Measurements from ENCODE around the gene MAGEB3. TPM values are rescaled to one million over a fixed set of nuclear protein-coding genes. Genes with fewer than 3 reads are reported as not detected.

MAGEB3 gene
- total RNA-seq, 8 experiments from 2014 or later, result 0.14 to 0.17 TPM; not detected in 6

GRCh38 chrX:30241724-30242415, 11.4 kb downstream of the MAGEB3 start, which contains the start of gene MAGEB4:
TSS of gene MAGEB4 (plus strand) at chrX:30242000. CDS start at chrX:30242136, 136 bp downstream.
- 0 to 100% (median 76%) methylated on average over 1 to 6 of the region's 10 CpGs; no CpG with 5 or more reads in 6 of the 10 experiments for WGBS, 10 experiments
- in situ Hi-C loops (cut with MboI; ENCODE audit: low pct_unique_long_range_greater_than_20kb in 2 of 9, low sequenced_read_pairs in 9 of 9, unreplicated experiment in 9 of 9), result no loop called here
- Histone ChIP-seq H3K4me3 (no peak within 1 kb of the TSS), H3K27ac (no peak within 1 kb of the TSS), H3K4me1 (replicated peaks in 1 of 2) (no peaks in the 10 kb centered on the region)
- ATAC-seq (replicated peaks in 6 of 8), result no peak

GRCh38 chrX:30246769-30247489, 16.5 kb downstream of the MAGEB3 start, which contains the start of gene MAGEB1:
TSS of gene MAGEB1 (plus strand) at chrX:30247146. CDS start at chrX:30250494, 3,348 bp downstream.
- in situ Hi-C loops (cut with MboI; ENCODE audit: low pct_unique_long_range_greater_than_20kb in 2 of 9, low sequenced_read_pairs in 9 of 9, unreplicated experiment in 9 of 9), result no loop called here
- Histone ChIP-seq H3K27ac (no peak within 1 kb of the TSS), H3K4me1 (replicated peaks in 1 of 2) (no peaks in the 10 kb centered on the region), H3K4me3 (no peak within 1 kb of the TSS)
- 80 to 100% methylated on average over 1 to 5 of the region's 38 CpGs; no CpG with 5 or more reads in 8 of the 10 experiments for WGBS, 10 experiments
- ATAC-seq (replicated peaks in 6 of 8), result no peak

- WGBS, 10 experiments, result 34 to 50% methylated on average over 2 to 4 of the region's 4 CpGs; no CpG with 5 or more reads in 8 of the 10 experiments
- no peak overlapping the region for H3K4me3 ChIP-seq
- in situ Hi-C loops (cut with MboI; ENCODE audit: low pct_unique_long_range_greater_than_20kb in 2 of 9, low sequenced_read_pairs in 9 of 9, unreplicated experiment in 9 of 9), result no loop called here
These were observed 18.4 kb downstream of the MAGEB3 start for GRCh38 chrX:30248854-30249253.

GRCh38 chrX:30253257-30253656, 22.8 kb downstream of the MAGEB3 start:
- Histone ChIP-seq H3K27ac (no peak overlapping the region), H3K4me3 (no peak overlapping the region), H3K4me1 (replicated peaks in 1 of 2) (no peaks in the 10 kb centered on the region)
- in situ Hi-C loops (cut with MboI; ENCODE audit: low pct_unique_long_range_greater_than_20kb in 2 of 9, low sequenced_read_pairs in 9 of 9, unreplicated experiment in 9 of 9), result no loop called here
- WGBS, 10 experiments, result 33 to 50% methylated on average over 1 of the region's 1 CpG; no CpG with 5 or more reads in 8 of the 10 experiments
- ATAC-seq (replicated peaks in 6 of 8), result no peak

More at GRCh38 chrX:30248854-30249253, 18.4 kb downstream of the MAGEB3 start:
- H3K4me1 ChIP-seq (replicated peaks in 1 of 2), result no peaks in the 10 kb centered on the region
- no peak overlapping the region for H3K27ac ChIP-seq
- no peak for ATAC-seq (replicated peaks in 6 of 8)

- no peak overlapping the region for H3K4me3 ChIP-seq
- in situ Hi-C loops (cut with MboI; ENCODE audit: low pct_unique_long_range_greater_than_20kb in 2 of 9, low sequenced_read_pairs in 9 of 9, unreplicated experiment in 9 of 9), result no loop called here
- WGBS, 10 experiments, result 0 to 82% (median 70%) methylated on average over 1 to 2 of the region's 2 CpGs; no CpG with 5 or more reads in 6 of the 10 experiments
- no peaks in the 10 kb centered on the region for H3K4me1 ChIP-seq (replicated peaks in 1 of 2)
- ATAC-seq (replicated peaks in 6 of 8), result peak in 2 of 8 experiments; percentile 54 to 72
- H3K27ac ChIP-seq, result no peak overlapping the region
These were observed 29.5 kb downstream of the MAGEB3 start for GRCh38 chrX:30259927-30260326.

- Histone ChIP-seq H3K4me1 (replicated peaks in 1 of 2) (no peaks in the 10 kb centered on the region), H3K27ac (no peak overlapping the region), H3K4me3 (no peak overlapping the region)
- in situ Hi-C loops (cut with MboI; ENCODE audit: low pct_unique_long_range_greater_than_20kb in 2 of 9, low sequenced_read_pairs in 9 of 9, unreplicated experiment in 9 of 9), result no loop called here
- ATAC-seq (replicated peaks in 6 of 8), result no peak
These were observed 30.6 kb downstream of the MAGEB3 start for GRCh38 chrX:30261012-30261411.

GRCh38 chrX:30262763-30263162, 32.3 kb downstream of the MAGEB3 start:
- no peak for ATAC-seq (replicated peaks in 6 of 8)
- no peak overlapping the region for H3K27ac ChIP-seq
- H3K4me1 ChIP-seq (replicated peaks in 1 of 2), result no peaks in the 10 kb centered on the region
- in situ Hi-C loops (cut with MboI; ENCODE audit: low pct_unique_long_range_greater_than_20kb in 2 of 9, low sequenced_read_pairs in 9 of 9, unreplicated experiment in 9 of 9), result no loop called here
- 0 to 67% (median 19%) methylated on average over 1 of the region's 1 CpG; no CpG with 5 or more reads in 6 of the 10 experiments for WGBS, 10 experiments
- no peak overlapping the region for H3K4me3 ChIP-seq

GRCh38 chrX:30270639-30271038, 40.2 kb downstream of the MAGEB3 start:
- Histone ChIP-seq H3K4me1 (replicated peaks in 1 of 2) (no peaks in the 10 kb centered on the region), H3K27ac (no peak overlapping the region), H3K4me3 (no peak overlapping the region)
- in situ Hi-C loops (cut with MboI; ENCODE audit: low pct_unique_long_range_greater_than_20kb in 2 of 9, low sequenced_read_pairs in 9 of 9, unreplicated experiment in 9 of 9), result no loop called here
- ATAC-seq (replicated peaks in 6 of 8), result no peak
- 51 to 94% (median 73%) methylated on average over 2 to 3 of the region's 3 CpGs; no CpG with 5 or more reads in 6 of the 10 experiments for WGBS, 10 experiments

GRCh38 chrX:30275498-30275897, 45.0 kb downstream of the MAGEB3 start:
- WGBS, 10 experiments, result 0 to 8% (median 0%) methylated on average over 1 of the region's 1 CpG; no CpG with 5 or more reads in 7 of the 10 experiments
- Histone ChIP-seq H3K27ac (no peak overlapping the region), H3K4me3 (no peak overlapping the region), H3K4me1 (replicated peaks in 1 of 2) (no peaks in the 10 kb centered on the region)
- no peak for ATAC-seq (replicated peaks in 6 of 8)
- in situ Hi-C loops (cut with MboI; ENCODE audit: low pct_unique_long_range_greater_than_20kb in 2 of 9, low sequenced_read_pairs in 9 of 9, unreplicated experiment in 9 of 9), result loop anchor here in 1 of 9 experiments (25.0 kb wide), 1 partner anchor 212 kb away; no protein-coding TSS in a partner anchor

GRCh38 chrX:30278365-30278764, 47.9 kb downstream of the MAGEB3 start:
- H3K4me1 ChIP-seq (replicated peaks in 1 of 2), result no peaks in the 10 kb centered on the region
- WGBS, 10 experiments, result 0 to 67% (median 10%) methylated on average over 1 of the region's 1 CpG; no CpG with 5 or more reads in 6 of the 10 experiments
- in situ Hi-C loops (cut with MboI; ENCODE audit: low pct_unique_long_range_greater_than_20kb in 2 of 9, low sequenced_read_pairs in 9 of 9, unreplicated experiment in 9 of 9), result loop anchor here in 1 of 9 experiments (25.0 kb wide), 1 partner anchor 209 kb away; no protein-coding TSS in a partner anchor
- no peak overlapping the region for H3K4me3 ChIP-seq
- H3K27ac ChIP-seq, result no peak overlapping the region
- no peak for ATAC-seq (replicated peaks in 6 of 8)

- 60 to 80% (median 80%) methylated on average over 1 of the region's 1 CpG; no CpG with 5 or more reads in 7 of the 10 experiments for WGBS, 10 experiments
- H3K27ac ChIP-seq, result no peak overlapping the region
- in situ Hi-C loops (cut with MboI; ENCODE audit: low pct_unique_long_range_greater_than_20kb in 2 of 9, low sequenced_read_pairs in 9 of 9, unreplicated experiment in 9 of 9), result loop anchor here in 1 of 9 experiments (25.0 kb wide), 1 partner anchor 207 kb away; no protein-coding TSS in a partner anchor
- H3K4me3 ChIP-seq, result no peak overlapping the region
- ATAC-seq (replicated peaks in 6 of 8), result no peak
- H3K4me1 ChIP-seq (replicated peaks in 1 of 2), result no peaks in the 10 kb centered on the region
These were observed 50.0 kb downstream of the MAGEB3 start for GRCh38 chrX:30280428-30280827.

- in situ Hi-C loops (cut with MboI; ENCODE audit: low pct_unique_long_range_greater_than_20kb in 2 of 9, low sequenced_read_pairs in 9 of 9, unreplicated experiment in 9 of 9), result loop anchor here in 1 of 9 experiments (25.0 kb wide), 1 partner anchor 205 kb away; no protein-coding TSS in a partner anchor
These were observed 52.1 kb downstream of the MAGEB3 start for GRCh38 chrX:30282527-30282926.

More at GRCh38 chrX:30282527-30282926, 52.1 kb downstream of the MAGEB3 start:
- no peak for ATAC-seq (replicated peaks in 6 of 8)
- Histone ChIP-seq H3K27ac (no peak overlapping the region), H3K4me1 (replicated peaks in 1 of 2) (no peaks in the 10 kb centered on the region), H3K4me3 (no peak overlapping the region)
